Fibroblast of pulmonary artery (primary cell): Measurements from ENCODE around the gene L1TD1.

ENCODE experiments used
- DNase-seq: peaks from one replicate; pipeline ENCODE4 v3.0.0-alpha.2; 2010; ENCODE audit warnings: low read depth
- H3K4me3 ChIP-seq: replicated peaks from 2 replicates; pipeline ENCODE4 v1.5.1; 2011; ENCODE audit warnings: low read depth, mild to moderate bottlenecking, control low read depth, low read length, moderate library complexity
- CTCF ChIP-seq: IDR thresholded peaks from 2 replicates; pipeline ENCODE4 v1.5.1; 2011; ENCODE audit warnings: mild to moderate bottlenecking, control low read depth, low read length, inconsistent platforms; ENCODE audit errors: missing control alignments

Gene L1TD1

GRCh38 chr1:62221171-62221570, 26.5 kb downstream of the L1TD1 start:
- TF ChIP-seq CTCF: no peak
- no peak overlapping the region for H3K4me3 ChIP-seq

DNA sequence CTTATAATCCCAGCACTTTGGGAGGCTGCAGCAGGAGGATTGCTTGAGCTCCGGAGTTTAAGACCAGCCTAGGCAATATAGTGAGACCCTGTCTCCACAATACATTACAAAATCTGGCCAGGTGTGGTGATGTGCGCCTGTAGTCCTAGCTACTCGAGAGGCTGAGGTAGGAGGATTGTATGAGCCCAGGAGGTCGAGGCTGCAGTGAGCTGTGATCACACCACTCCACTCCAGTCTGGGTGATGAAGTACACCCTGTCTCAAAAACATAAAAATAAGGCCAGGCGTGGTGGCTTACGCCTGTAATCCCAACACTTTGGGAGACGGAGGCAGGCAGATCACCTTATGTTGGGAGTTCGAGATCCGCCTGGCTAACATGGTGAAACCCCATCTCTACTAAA, 27.7 kb downstream of the L1TD1 start:
- no peak for DNase-seq
- TF ChIP-seq CTCF: no peak
- no peak overlapping the region for H3K4me3 ChIP-seq

More at GRCh38 chr1:62221171-62221570, 26.5 kb downstream of the L1TD1 start:
- no peak for DNase-seq

GRCh38 chr1:62224182-62224581, 29.5 kb downstream of the L1TD1 start:
- no peak overlapping the region for H3K4me3 ChIP-seq
- no peak for TF ChIP-seq CTCF
- DNase-seq: no peak

DNA sequence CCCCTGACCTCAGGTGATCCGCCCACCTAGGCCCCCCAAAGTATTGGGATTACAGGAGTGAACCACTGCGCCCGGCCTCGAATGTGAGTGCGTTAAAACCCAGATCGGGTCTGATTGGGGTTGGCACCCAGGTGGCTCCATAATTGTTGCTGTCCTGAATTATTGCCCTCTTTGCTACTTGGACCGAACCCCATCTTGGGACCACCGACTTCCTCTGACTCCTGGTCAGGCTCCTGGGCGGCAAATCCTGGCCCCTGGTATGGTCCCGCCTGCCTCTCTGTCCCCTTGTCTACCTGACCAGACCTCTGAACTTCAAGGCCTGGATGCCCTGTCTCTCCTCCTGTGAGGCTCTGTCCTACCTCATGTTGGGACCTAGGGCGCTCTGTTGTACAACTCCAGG, 32.8 kb downstream of the L1TD1 start:
- no peak overlapping the region for H3K4me3 ChIP-seq
- no peak for DNase-seq
- no peak for TF ChIP-seq CTCF

DNA sequence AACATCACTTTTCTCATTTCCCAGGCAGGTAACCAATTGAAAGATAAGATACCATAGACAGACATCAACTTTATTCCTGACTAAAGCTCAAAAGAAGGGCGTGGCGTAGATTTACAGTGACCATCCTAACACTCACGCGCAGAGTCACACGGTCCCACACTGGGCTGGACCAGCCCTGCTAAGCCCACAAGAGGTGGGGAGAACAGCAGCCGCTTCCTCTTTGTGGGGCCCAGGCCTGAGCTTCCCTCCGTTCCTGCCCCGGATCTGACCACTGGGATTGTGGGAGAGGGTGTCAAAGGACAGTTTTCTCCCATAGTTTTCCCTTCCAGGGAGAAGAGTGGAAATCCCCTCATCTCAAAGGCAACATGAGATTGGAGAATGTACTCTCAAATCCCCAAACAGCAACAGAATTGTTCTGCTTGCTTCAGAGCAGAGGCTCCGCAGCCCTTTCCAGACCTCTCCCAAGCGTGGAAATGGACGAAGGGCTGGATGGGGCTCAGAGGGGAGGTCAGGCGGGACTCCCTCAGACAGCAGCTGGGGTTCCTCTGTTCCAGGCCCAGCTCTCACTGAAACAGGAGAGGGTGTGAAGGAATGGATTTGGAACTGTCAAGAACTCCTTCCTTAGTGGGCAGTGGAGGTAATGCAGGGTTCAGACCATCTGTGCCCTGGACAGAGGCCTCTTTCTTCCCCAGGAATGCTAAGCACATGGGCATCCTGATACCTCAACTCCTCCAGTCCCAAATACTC, 33.7 kb downstream of the L1TD1 start:
- no peak for DNase-seq
- TF ChIP-seq CTCF: no peak
- H3K4me3 ChIP-seq: no peak overlapping the region

- DNase-seq: no peak
- TF ChIP-seq CTCF: no peak
These were observed 34.2 kb downstream of the L1TD1 start for GRCh38 chr1:62228883-62229187.

DNA sequence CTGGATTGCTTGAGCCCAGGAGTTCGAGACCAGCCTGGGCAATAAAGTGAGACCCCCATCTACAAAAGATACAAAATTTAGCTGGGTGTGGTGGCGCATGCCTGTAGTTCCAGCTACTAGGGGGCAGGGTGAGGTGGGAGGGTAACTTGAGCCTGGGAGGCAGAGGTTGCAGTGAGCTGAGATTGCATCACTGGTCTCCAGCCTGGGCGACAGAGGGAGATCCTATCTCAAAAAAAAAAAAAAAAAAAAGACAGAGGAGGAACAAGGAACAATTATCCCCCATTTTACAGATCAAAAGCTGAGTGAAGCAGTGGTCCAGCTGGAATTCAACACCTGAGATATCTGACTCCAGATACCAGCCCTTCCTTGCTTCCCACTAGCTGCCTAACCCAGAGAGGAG, 34.8 kb downstream of the L1TD1 start:
- TF ChIP-seq CTCF: no peak
- no peak for DNase-seq
- H3K4me3 ChIP-seq: no peak overlapping the region

More at GRCh38 chr1:62228883-62229187, 34.2 kb downstream of the L1TD1 start:
- no peak overlapping the region for H3K4me3 ChIP-seq
